Activated CD4-positive, alpha-beta memory T cell treated with anti-CD3 and anti-CD28 coated beads for 36 hours (primary cell): ENCODE results near the gene INTS6L. TPM values are rescaled to one million over a fixed set of nuclear protein-coding genes. Genes with fewer than 3 reads are reported as not detected.
A peak's percentile ranks its signal among the peaks of the same experiment; 100 is the strongest.

Source experiments
- CTCF ChIA-PET: fragments of 350-600 bp; sonication (Branson Sonifier 250); formaldehyde crosslinking; loops from one replicate; lab custom pipeline; 2021; ENCODE audit warnings: antibody characterized with exemption, inconsistent platforms; lab: Charles Lee
- POLR2A ChIA-PET: fragments of 350-600 bp; sonication (Branson Sonifier 250); formaldehyde crosslinking; loops from one replicate; lab custom pipeline; 2021; ENCODE audit warnings: antibody characterized with exemption; lab: Charles Lee
- DNase-seq: peaks from one replicate; pipeline ENCODE4 v3.0.0-alpha.2; 2020
- H3K27ac Mint-ChIP-seq: one replicate; pipeline ENCODE4 v1.8.0; 2021; ENCODE audit warnings: mixed read lengths
- H3K27me3 Mint-ChIP-seq: one replicate; pipeline ENCODE4 v1.8.0; 2021; ENCODE audit warnings: mixed read lengths
- H3K36me3 Mint-ChIP-seq: one replicate; pipeline ENCODE4 v1.8.0; 2021; ENCODE audit warnings: mixed read lengths
- H3K4me1 Mint-ChIP-seq: one replicate; pipeline ENCODE4 v1.8.0; 2021; ENCODE audit warnings: low read depth, mixed read lengths
- H3K4me3 Mint-ChIP-seq: one replicate; pipeline ENCODE4 v1.8.0; 2021; ENCODE audit warnings: mild to moderate bottlenecking, mixed read lengths
- H3K9me3 Mint-ChIP-seq: one replicate; pipeline ENCODE4 v1.8.0; 2021; ENCODE audit warnings: mixed read lengths
- intact Hi-C: fragments of 100-400 bp; cut with micrococcal nuclease; formaldehyde crosslinking; loops from one replicate; pipeline ENCODE4 v1.15.1; 2023
- total RNA-seq, 2 experiments: library from RNA; stranded (reverse); gene quantifications; one replicate each; pipeline ENCODE4 v1.2.3, GENCODE V29; 2021

Gene INTS6L
- total RNA-seq: 10 to 100 TPM; 21.2 to 22.7 TPM

DNA sequence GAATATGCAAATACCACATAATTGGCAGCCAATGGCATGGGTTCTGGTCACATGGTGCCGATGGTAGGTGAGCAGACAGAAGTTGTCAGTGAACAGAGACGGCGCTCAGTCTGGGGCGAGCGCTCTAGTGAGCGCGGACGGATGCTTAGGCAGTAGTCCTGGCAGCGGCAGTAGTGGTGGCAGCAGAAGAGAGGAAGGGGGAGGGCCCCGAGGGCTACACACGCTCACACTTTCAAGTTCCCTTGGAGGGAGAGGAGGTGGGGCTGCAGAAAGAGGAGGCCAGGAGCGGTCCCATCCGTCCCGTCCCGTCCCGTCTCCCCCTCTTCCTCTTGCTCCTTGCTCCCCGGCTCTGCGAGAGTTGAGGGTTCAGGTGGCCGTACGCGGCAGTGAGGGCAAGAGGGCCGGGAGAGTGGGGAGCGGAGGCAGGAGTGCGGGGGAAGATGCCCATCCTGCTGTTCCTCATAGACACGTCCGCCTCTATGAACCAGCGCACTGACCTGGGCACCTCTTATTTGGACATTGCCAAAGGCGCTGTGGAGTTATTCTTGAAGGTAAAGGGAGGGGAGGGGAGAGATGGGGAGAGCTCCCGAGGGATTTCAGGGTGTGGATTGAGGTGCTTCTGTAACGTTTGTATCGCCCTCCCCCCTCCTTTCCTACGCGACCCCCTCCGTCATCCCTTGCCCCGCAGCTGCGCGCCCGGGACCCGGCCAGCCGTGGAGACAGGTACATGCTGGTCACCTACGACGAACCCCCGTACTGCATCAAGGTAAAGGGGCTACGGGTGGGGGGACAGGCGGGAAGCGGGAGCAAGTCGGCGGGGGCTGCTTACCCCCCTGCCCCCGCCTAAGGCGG lies at the start of gene INTS6L:
Gene INTS6L (plus strand): TSS at position 108 of the 852 bp plus-strand sequence. CDS start 333 bp downstream, at position 441.
- Mint-ChIP-seq H3K27me3 (peaks cover 2% of the 10 kb centered on the region), H3K4me3 (peak within 1 kb of the TSS; percentile 99), H3K4me1 (peaks cover 33% of the 10 kb centered on the region), H3K9me3 (no peaks in the 10 kb centered on the region), H3K27ac (peak within 1 kb of the TSS; percentile 100), H3K36me3 (peaks cover 11% of the 10 kb centered on the region)
- intact Hi-C loops: loop anchor here (1.0 to 5.0 kb wide), 5 partner anchors 30 to 976 kb away; partner anchors contain the start of genes HTATSF1, MMGT1 and RTL8A
- ChIA-PET POLR2A (interaction anchor here (0.6 kb wide), 1 partner anchor 91 kb away, joined by 3 read pairs; no protein-coding TSS in a partner anchor), CTCF (no interaction called here)
- peak; percentile 91 for DNase-seq

GRCh38 chrX:135476378-135476777 lies 44.1 kb upstream of the INTS6L start:
- peaks cover 2% of the 10 kb centered on the region for H3K4me1 Mint-ChIP-seq
- DNase-seq: no peak
- H3K9me3 Mint-ChIP-seq: no peaks in the 10 kb centered on the region
- no peak overlapping the region for H3K4me3 Mint-ChIP-seq
- H3K36me3 Mint-ChIP-seq: no peaks in the 10 kb centered on the region
- intact Hi-C loops: no loop called here
- ChIA-PET CTCF (no interaction called here), POLR2A (no interaction called here)
- no peak overlapping the region for H3K27ac Mint-ChIP-seq
- H3K27me3 Mint-ChIP-seq: no peaks in the 10 kb centered on the region

GRCh38 chrX:135477576-135477975 lies 42.9 kb upstream of the INTS6L start:
- H3K36me3 Mint-ChIP-seq: no peaks in the 10 kb centered on the region
- POLR2A ChIA-PET: no interaction called here
- no peaks in the 10 kb centered on the region for H3K27me3 Mint-ChIP-seq
- DNase-seq: peak; percentile 53
- CTCF ChIA-PET: no interaction called here
- intact Hi-C loops: no loop called here
- H3K27ac Mint-ChIP-seq: no peak overlapping the region
- peaks cover 2% of the 10 kb centered on the region for H3K4me1 Mint-ChIP-seq
- no peak overlapping the region for H3K4me3 Mint-ChIP-seq
- H3K9me3 Mint-ChIP-seq: no peaks in the 10 kb centered on the region

GRCh38 chrX:135480076-135480475 lies 40.4 kb upstream of the INTS6L start:
- H3K9me3 Mint-ChIP-seq: no peaks in the 10 kb centered on the region
- intact Hi-C loops: loop anchor here (10.0 kb wide), 1 partner anchor 65 kb away; no protein-coding TSS in a partner anchor
- H3K4me3 Mint-ChIP-seq: no peak overlapping the region
- no peaks in the 10 kb centered on the region for H3K36me3 Mint-ChIP-seq
- H3K27me3 Mint-ChIP-seq: no peaks in the 10 kb centered on the region
- DNase-seq: no peak
- H3K27ac Mint-ChIP-seq: no peak overlapping the region
- ChIA-PET CTCF (interaction anchor here (0.7 to 1.7 kb wide), 3 partner anchors 8 to 64 kb away, joined by 3 read pairs; no protein-coding TSS in a partner anchor), POLR2A (no interaction called here)
- peaks cover 2% of the 10 kb centered on the region for H3K4me1 Mint-ChIP-seq

- no peak for DNase-seq
- no peaks in the 10 kb centered on the region for H3K27me3 Mint-ChIP-seq
- peaks cover 2% of the 10 kb centered on the region for H3K4me1 Mint-ChIP-seq
- H3K27ac Mint-ChIP-seq: no peak overlapping the region
- CTCF ChIA-PET: interaction anchor here (1.0 kb wide), 1 partner anchor 115 kb away, joined by 3 read pairs; no protein-coding TSS in a partner anchor
- H3K36me3 Mint-ChIP-seq: no peaks in the 10 kb centered on the region
- POLR2A ChIA-PET: no interaction called here
- H3K4me3 Mint-ChIP-seq: no peak overlapping the region
- intact Hi-C loops: loop anchor here (10.0 kb wide), 1 partner anchor 63 kb away; no protein-coding TSS in a partner anchor
- no peaks in the 10 kb centered on the region for H3K9me3 Mint-ChIP-seq
These were observed 38.7 kb upstream of the INTS6L start for GRCh38 chrX:135481696-135482179.

- peak; percentile 9 for DNase-seq
- ChIA-PET CTCF (interaction anchor here (0.7 to 1.2 kb wide), 5 partner anchors 52 to 155 kb away, joined by 3 to 7 read pairs (median 4); no protein-coding TSS in a partner anchor), POLR2A (no interaction called here)
- no peaks in the 10 kb centered on the region for H3K9me3 Mint-ChIP-seq
- no peaks in the 10 kb centered on the region for H3K27me3 Mint-ChIP-seq
- no peak overlapping the region for H3K4me3 Mint-ChIP-seq
- H3K4me1 Mint-ChIP-seq: no peaks in the 10 kb centered on the region
- intact Hi-C loops: loop anchor here (1.0 to 10.0 kb wide), 2 partner anchors 60 to 112 kb away; no protein-coding TSS in a partner anchor
- H3K36me3 Mint-ChIP-seq: no peaks in the 10 kb centered on the region
- H3K27ac Mint-ChIP-seq: no peak overlapping the region
These were observed 35.7 kb upstream of the INTS6L start for GRCh38 chrX:135484641-135485289.

DNA sequence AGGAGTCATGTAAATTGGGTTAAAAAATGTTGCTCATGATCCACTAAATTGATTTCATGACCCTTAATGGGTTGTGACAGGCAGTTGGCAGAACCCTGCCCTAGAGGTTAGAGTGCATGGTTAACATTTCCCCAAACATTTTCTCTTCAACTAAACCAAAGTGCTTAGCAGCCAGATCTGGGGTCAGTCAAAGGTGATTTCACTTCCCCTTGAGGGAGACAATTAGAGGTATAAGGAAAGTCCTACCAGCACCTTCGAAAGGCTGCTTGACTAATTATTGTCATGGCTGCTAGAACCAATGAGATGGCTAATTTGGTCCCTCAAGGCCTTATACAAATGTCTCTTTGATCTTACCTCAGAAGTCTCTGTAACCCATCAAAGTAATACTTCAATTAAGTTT lies 30.9 kb upstream of the INTS6L start:
- Mint-ChIP-seq H3K36me3 (no peaks in the 10 kb centered on the region), H3K27ac (no peak overlapping the region), H3K9me3 (no peaks in the 10 kb centered on the region), H3K4me3 (no peak overlapping the region), H3K4me1 (peaks cover 9% of the 10 kb centered on the region), H3K27me3 (no peaks in the 10 kb centered on the region)
- intact Hi-C loops: loop anchor here (10.0 kb wide), 1 partner anchor 55 kb away; no protein-coding TSS in a partner anchor
- ChIA-PET POLR2A (no interaction called here), CTCF (no interaction called here)
- DNase-seq: no peak

DNA sequence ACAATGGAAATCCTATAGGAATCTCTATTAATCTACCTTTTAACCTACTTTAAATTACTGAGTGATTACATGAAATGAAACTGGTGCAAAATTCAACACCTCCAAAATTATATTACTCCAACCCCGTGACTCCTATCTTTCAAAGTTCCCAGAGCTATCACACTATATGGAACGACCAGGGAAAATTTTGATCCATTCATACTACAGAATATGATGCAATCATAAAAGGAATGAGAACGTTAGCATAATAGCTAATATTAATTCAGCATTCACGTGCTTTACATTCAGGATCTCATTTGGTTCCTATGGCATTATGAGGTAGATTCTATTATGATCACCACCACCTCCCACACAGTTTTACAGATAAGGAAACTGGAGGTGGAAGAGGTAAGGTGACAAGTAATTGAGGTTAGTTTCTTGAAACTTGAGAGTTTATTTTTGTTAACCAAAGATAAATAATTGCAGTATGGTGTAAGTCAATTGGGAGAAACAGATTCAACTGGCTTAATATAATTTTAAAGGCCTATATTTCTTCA lies 29.4 kb upstream of the INTS6L start:
- Mint-ChIP-seq H3K9me3 (no peaks in the 10 kb centered on the region), H3K36me3 (no peaks in the 10 kb centered on the region), H3K27me3 (no peaks in the 10 kb centered on the region), H3K27ac (no peak overlapping the region), H3K4me3 (no peak overlapping the region), H3K4me1 (peaks cover 10% of the 10 kb centered on the region)
- POLR2A ChIA-PET: no interaction called here
- intact Hi-C loops: loop anchor here (2.0 kb wide), 1 partner anchor 30 kb away; the partner anchor contains the start of gene INTS6L
- CTCF ChIA-PET: no interaction called here
- no peak for DNase-seq

DNA sequence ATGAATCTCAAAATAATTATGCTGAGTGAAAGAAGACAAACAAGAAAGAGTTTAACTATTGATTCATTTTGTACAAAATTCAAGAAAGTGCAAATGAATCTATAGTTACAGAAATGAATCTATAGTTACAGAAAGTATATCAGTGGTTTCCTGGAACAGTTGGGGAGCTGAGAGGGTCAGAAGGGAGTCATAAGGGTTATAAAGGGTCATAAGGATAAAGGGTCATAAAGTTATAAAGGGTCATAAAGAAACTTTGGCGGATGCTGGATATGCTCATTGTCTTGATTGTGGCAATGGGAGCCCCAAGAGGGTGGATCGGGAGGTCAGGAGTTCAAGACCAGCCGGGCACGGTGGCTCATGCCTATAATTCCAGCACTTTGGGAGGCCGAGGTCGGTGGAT lies 26.0 kb upstream of the INTS6L start:
- H3K4me3 Mint-ChIP-seq: no peak overlapping the region
- peaks cover 10% of the 10 kb centered on the region for H3K4me1 Mint-ChIP-seq
- no peak overlapping the region for H3K27ac Mint-ChIP-seq
- intact Hi-C loops: no loop called here
- no peaks in the 10 kb centered on the region for H3K9me3 Mint-ChIP-seq
- POLR2A ChIA-PET: no interaction called here
- no peak for DNase-seq
- H3K36me3 Mint-ChIP-seq: no peaks in the 10 kb centered on the region
- CTCF ChIA-PET: no interaction called here
- no peaks in the 10 kb centered on the region for H3K27me3 Mint-ChIP-seq

DNA sequence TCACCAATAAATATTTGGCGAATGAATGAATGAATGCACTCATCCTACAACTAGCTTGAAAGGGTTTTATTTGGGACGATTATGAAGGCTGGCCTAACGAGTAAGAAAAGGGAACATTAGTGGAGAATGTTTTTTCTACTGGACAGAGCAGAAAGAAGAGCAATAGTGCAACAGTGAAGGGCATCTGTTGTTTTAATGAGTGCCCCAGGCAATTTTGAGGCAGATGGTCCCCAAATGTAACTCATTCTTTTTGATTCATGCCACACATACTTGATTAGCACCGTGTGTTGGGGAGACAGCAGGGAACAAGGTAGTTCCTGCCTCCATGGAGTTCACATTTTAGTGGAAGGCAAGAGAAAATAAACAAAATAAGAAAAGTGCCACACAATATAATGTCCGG lies 22.7 kb upstream of the INTS6L start:
- no peak overlapping the region for H3K27ac Mint-ChIP-seq
- H3K9me3 Mint-ChIP-seq: no peaks in the 10 kb centered on the region
- H3K4me3 Mint-ChIP-seq: no peak overlapping the region
- H3K4me1 Mint-ChIP-seq: peaks cover 8% of the 10 kb centered on the region
- ChIA-PET POLR2A (no interaction called here), CTCF (no interaction called here)
- no peak for DNase-seq
- H3K36me3 Mint-ChIP-seq: no peaks in the 10 kb centered on the region
- intact Hi-C loops: no loop called here
- H3K27me3 Mint-ChIP-seq: no peaks in the 10 kb centered on the region

DNA sequence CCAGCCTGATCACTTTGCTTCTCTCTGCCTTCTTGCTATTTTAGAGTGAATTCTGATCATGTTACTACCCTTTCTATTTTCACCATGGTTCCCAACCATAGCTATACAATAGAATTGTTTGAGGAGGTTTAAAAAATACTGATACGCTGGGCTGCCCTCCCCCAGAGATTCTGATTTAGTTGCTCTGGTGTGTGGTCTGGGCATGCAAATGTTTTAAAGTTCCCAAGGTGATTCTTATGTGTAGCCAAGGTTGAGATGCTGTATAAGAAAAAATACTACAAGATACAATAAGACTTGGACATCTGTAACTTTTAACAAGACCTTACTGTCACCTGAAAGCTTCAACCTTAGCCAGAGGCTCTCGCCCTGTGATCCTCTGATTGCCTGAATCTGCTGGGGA lies 22.2 kb upstream of the INTS6L start:
- Mint-ChIP-seq H3K4me1 (peaks cover 8% of the 10 kb centered on the region), H3K36me3 (no peaks in the 10 kb centered on the region), H3K4me3 (no peak overlapping the region), H3K27me3 (no peaks in the 10 kb centered on the region), H3K9me3 (no peaks in the 10 kb centered on the region), H3K27ac (no peak overlapping the region)
- ChIA-PET POLR2A (no interaction called here), CTCF (no interaction called here)
- intact Hi-C loops: no loop called here
- DNase-seq: no peak

DNA sequence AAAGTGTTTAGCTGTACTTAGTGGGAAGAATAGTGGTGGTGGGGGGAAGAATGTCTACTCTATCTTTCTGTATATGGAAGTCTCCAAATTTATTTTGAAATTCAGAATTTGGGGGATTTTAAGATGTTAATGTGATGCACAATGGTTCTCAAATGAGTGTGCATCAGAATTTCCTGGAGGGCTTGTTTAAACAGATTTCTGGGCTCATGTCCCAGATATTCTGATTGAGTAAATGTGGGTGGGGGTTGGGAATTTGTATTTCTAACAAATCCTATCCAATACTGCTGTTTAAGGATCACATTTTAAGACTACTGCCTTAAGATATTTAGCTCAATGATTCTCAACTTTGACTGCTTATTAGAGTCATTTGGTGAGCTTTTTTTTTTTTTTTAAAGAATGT lies 15.1 kb upstream of the INTS6L start:
- no peaks in the 10 kb centered on the region for H3K9me3 Mint-ChIP-seq
- H3K27me3 Mint-ChIP-seq: no peaks in the 10 kb centered on the region
- H3K4me1 Mint-ChIP-seq: peaks cover 2% of the 10 kb centered on the region
- H3K27ac Mint-ChIP-seq: no peak overlapping the region
- CTCF ChIA-PET: no interaction called here
- POLR2A ChIA-PET: no interaction called here
- no peak overlapping the region for H3K4me3 Mint-ChIP-seq
- DNase-seq: no peak
- intact Hi-C loops: no loop called here
- no peaks in the 10 kb centered on the region for H3K36me3 Mint-ChIP-seq
